K562 (cell line): Measurements from ENCODE around the gene TFF1. TPM values are rescaled to one million over a fixed set of nuclear protein-coding genes. Genes with fewer than 3 reads are reported as not detected.

Experiments used
- ATAC-seq: fragments of 200-7000 bp; cut with Tn5 transposase; 3 replicates; pipeline ENCODE4 v1.9.1; 2020; ENCODE audit warnings: moderate library complexity
- BruUV-seq: library from RNA; stranded (reverse); fragments of 400-500 nt; replicated peaks from 2 replicates; lab custom pipeline; 2021; lab: Mats Ljungman, UMichigan
- CTCF ChIA-PET: fragments of 300-600 bp; formaldehyde crosslinking; extraction: SDS; loops from one replicate; lab custom pipeline; 2021; ENCODE audit warnings: low intra/inter-chr PET ratio; lab: Yijun Ruan, JAX
- POLR2A ChIA-PET: fragments of 300-600, 350-650 bp; sonication (Branson Sonifier 250); formaldehyde crosslinking; extraction: SDS; loops from one replicate; lab custom pipeline; 2021; ENCODE audit warnings: antibody characterized with exemption, inconsistent platforms; lab: Yijun Ruan, JAX
- DNase-seq, 4 experiments: peaks; one replicate each; pipeline versions ENCODE4 v3.0.0 to v3.0.0-alpha.2; 2011 to 2018; ENCODE audit warnings: low spot score in 3 of 4, mixed read lengths in 3 of 4; ENCODE audit errors: extremely low read depth in 1 of 4
- FAIRE-seq: peaks from 2 replicates; lab custom pipeline; 2011; peaks lifted over from hg19 to GRCh38; lab: Jason Lieb, UNC
- H2AFZ ChIP-seq: 2 replicates; pipeline ENCODE4 v1.6.0; 2011; ENCODE audit warnings: low read depth, low read length, control low read depth, inconsistent platforms
- H3K27ac ChIP-seq: fragments of 200-600 bp; 3 replicates; pipeline ENCODE4 v1.8.0; 2011; ENCODE audit warnings: low read depth, mild to moderate bottlenecking, control low read depth, inconsistent platforms, low read length, moderate library complexity, mixed read lengths; ENCODE audit errors: extremely low read depth
- H3K27me3 ChIP-seq, 2 experiments: fragments of 300-600 bp in 1 of 2; 2 replicates in 1 of 2; 3 replicates in 1 of 2; pipeline versions ENCODE4 v1.6.0 to v1.8.0; 2011; ENCODE audit warnings: inconsistent platforms in 2 of 2, low read length in 2 of 2, mild to moderate bottlenecking in 1 of 2, mixed read lengths in 1 of 2, moderate library complexity in 1 of 2; ENCODE audit not compliant: control insufficient read depth in 2 of 2, insufficient read depth in 2 of 2
- H3K36me3 ChIP-seq: fragments of 300-600 bp; 3 replicates; pipeline ENCODE4 v1.8.0; 2011; ENCODE audit warnings: mild to moderate bottlenecking, low read length, inconsistent platforms; ENCODE audit not compliant: control insufficient read depth, insufficient read depth
- H3K4me1 ChIP-seq, 2 experiments: fragments of 200-600 bp in 1 of 2; replicated peaks in 1 of 2; 2 replicates in 1 of 2; 3 replicates in 1 of 2; pipeline versions ENCODE4 v1.5.1 to v1.8.0; 2011; ENCODE audit warnings: inconsistent platforms in 2 of 2, low read length in 2 of 2, mild to moderate bottlenecking in 1 of 2, mixed read lengths in 1 of 2, moderate library complexity in 1 of 2; ENCODE audit not compliant: control insufficient read depth in 2 of 2, insufficient read depth in 2 of 2
- H3K4me2 ChIP-seq: 2 replicates; pipeline ENCODE4 v1.6.1; 2011; ENCODE audit warnings: low read length, control low read depth, inconsistent platforms, mixed read lengths; ENCODE audit not compliant: insufficient read depth
- H3K4me3 ChIP-seq: fragments of 200-600 bp; sonication (generic), shearing (Covaris generic); 2 replicates; pipeline ENCODE4 v1.5.1; 2016; ENCODE audit warnings: control low read depth, inconsistent platforms
- H3K79me2 ChIP-seq: fragments of 200-600 bp; 3 replicates; pipeline ENCODE4 v1.8.0; 2011; ENCODE audit warnings: low read length, inconsistent platforms; ENCODE audit not compliant: control insufficient read depth, insufficient read depth
- H3K9ac ChIP-seq, 2 experiments: 2 replicates each; pipeline versions ENCODE4 v1.6.0 to v1.6.1; 2011; ENCODE audit warnings: low read depth in 2 of 2, low read length in 2 of 2, control low read depth in 1 of 2, inconsistent platforms in 1 of 2, mild to moderate bottlenecking in 1 of 2, mixed read lengths in 1 of 2; ENCODE audit not compliant: insufficient read depth in 1 of 2
- H3K9me1 ChIP-seq: one replicate; pipeline ENCODE4 v1.6.0; 2011; ENCODE audit warnings: inconsistent platforms, mild to moderate bottlenecking, low read length, moderate library complexity; ENCODE audit not compliant: control insufficient read depth, insufficient read depth
- H3K9me3 ChIP-seq: replicated peaks from 2 replicates; pipeline ENCODE4 v1.5.1; 2011; ENCODE audit warnings: low read depth, low read length, inconsistent platforms; ENCODE audit not compliant: control insufficient read depth, insufficient read depth
- H4K20me1 ChIP-seq: replicated peaks from 2 replicates; pipeline ENCODE4 v1.6.1; 2011; ENCODE audit warnings: low read length, inconsistent platforms, mixed read lengths; ENCODE audit not compliant: control insufficient read depth, insufficient read depth
- POLR2G ChIP-seq: fragments of 200-400 bp; formaldehyde crosslinking; IDR thresholded peaks from 2 replicates; pipeline ENCODE4 v1.6.1; 2017; ENCODE audit warnings: low read depth, mild to moderate bottlenecking, antibody characterized with exemption, low read length, moderate library complexity
- PRDM10 ChIP-seq: fragments of 450-650 bp; IDR thresholded peaks from 2 replicates; pipeline ENCODE4 v1.6.1; 2018; ENCODE audit not compliant: partially characterized antibody
- WGBS: fragments of 100-300 bp; shearing (Covaris generic); methylation state at CpG from one replicate; pipeline ENCODE4 v1.1.6; 2016; ENCODE audit warnings: low coverage, mixed read lengths; ENCODE audit not compliant: insufficient coverage; ENCODE audit errors: missing lambda C conversion rate; 5-methylcytosine and 5-hydroxymethylcytosine counted together
- in situ Hi-C: fragments of 300-500 bp; cut with MboI; formaldehyde crosslinking; loops from 4 replicates; pipeline ENCODE4 v1.15.0; 2018; ENCODE audit warnings: inconsistent platforms, mixed read lengths
- intact Hi-C: fragments of 100-400 bp; cut with micrococcal nuclease; formaldehyde crosslinking; loops from 2 replicates; pipeline ENCODE4 v1.14.2; 2022
- polyA plus RNA-seq, 8 experiments: library from polyadenylated mRNA; depleted of rRNA in 4 of 8; stranded (reverse) in 5 of 8; unstranded in 3 of 8; fragments of >200 nt; fragmentation: Nextera tagmentation in 2 of 8; fragmentation: Illumina TruSeq in 1 of 8; extraction: Ambion mirVana in 2 of 8; extraction: Trizol in 1 of 8; gene quantifications; 2 replicates each; pipeline versions ENCODE4 v1.2.1 to v1.2.3, GENCODE V29; 2011 to 2014; ENCODE audit warnings: inconsistent platforms in 1 of 8, missing spikeins in 1 of 8
- total RNA-seq, 7 experiments: library from RNA; depleted of rRNA in 6 of 7; stranded (reverse); fragments of >200 nt in 6 of 7; fragmentation: Illumina TruSeq in 2 of 7; extraction: Trizol in 2 of 7; gene quantifications; 2 replicates each; pipeline versions ENCODE4 v1.2.1 to v1.2.3, GENCODE V29; 2011 to 2021; ENCODE audit warnings: low replicate concordance in 1 of 7

Gene TFF1
- total and polyA plus RNA-seq, 9 of the 15 experiments (the other 6 are each of a cell fraction or from before 2014, with no cell fraction given) = 0.31 TPM; not detected in 8

- no peak overlapping the region for H3K9ac ChIP-seq
- in situ Hi-C loops = no loop called here
- no peaks in the 10 kb centered on the region for H3K36me3 ChIP-seq
- H3K4me2 ChIP-seq = no peak overlapping the region
- peaks cover 0 to 7% of the 10 kb centered on the region in 2 experiments; a peak in 1 of 5 replicates for H3K4me1 ChIP-seq
- ChIA-PET POLR2A (interaction anchor here (0.7 to 1.5 kb wide), 2 partner anchors 26 to 1453 kb away, joined by 3 to 4 read pairs; no protein-coding TSS in a partner anchor), CTCF (no interaction called here)
- H3K4me3 ChIP-seq = no peak overlapping the region
- no peak for FAIRE-seq
- no peaks in the 10 kb centered on the region for H3K79me2 ChIP-seq
- no peak for ATAC-seq
- no peaks in the 10 kb centered on the region for H3K9me1 ChIP-seq
- DNase-seq = no peak
- BruUV-seq = no TSS peak
- H4K20me1 ChIP-seq = no peaks in the 10 kb centered on the region
- H2AFZ ChIP-seq = no peak overlapping the region
- no peak overlapping the region for H3K27ac ChIP-seq
- 0% methylated on average over 10 of the region's 10 CpGs for WGBS
- TF ChIP-seq POLR2G (no peak), PRDM10 (peak; percentile 67)
- no peaks in the 10 kb centered on the region for H3K9me3 ChIP-seq
- intact Hi-C loops = loop anchor here (10.0 kb wide), 1 partner anchor 119 kb away; no protein-coding TSS in a partner anchor
- peaks cover 0 to 30% of the 10 kb centered on the region in 2 experiments; a peak in 2 of 5 replicates for H3K27me3 ChIP-seq
Measured at GRCh38 chr21:42336054-42336453, 30.3 kb downstream of the TFF1 start.
